Measurements from ENCODE around the gene ADAM11.

Gene ADAM11

DNA sequence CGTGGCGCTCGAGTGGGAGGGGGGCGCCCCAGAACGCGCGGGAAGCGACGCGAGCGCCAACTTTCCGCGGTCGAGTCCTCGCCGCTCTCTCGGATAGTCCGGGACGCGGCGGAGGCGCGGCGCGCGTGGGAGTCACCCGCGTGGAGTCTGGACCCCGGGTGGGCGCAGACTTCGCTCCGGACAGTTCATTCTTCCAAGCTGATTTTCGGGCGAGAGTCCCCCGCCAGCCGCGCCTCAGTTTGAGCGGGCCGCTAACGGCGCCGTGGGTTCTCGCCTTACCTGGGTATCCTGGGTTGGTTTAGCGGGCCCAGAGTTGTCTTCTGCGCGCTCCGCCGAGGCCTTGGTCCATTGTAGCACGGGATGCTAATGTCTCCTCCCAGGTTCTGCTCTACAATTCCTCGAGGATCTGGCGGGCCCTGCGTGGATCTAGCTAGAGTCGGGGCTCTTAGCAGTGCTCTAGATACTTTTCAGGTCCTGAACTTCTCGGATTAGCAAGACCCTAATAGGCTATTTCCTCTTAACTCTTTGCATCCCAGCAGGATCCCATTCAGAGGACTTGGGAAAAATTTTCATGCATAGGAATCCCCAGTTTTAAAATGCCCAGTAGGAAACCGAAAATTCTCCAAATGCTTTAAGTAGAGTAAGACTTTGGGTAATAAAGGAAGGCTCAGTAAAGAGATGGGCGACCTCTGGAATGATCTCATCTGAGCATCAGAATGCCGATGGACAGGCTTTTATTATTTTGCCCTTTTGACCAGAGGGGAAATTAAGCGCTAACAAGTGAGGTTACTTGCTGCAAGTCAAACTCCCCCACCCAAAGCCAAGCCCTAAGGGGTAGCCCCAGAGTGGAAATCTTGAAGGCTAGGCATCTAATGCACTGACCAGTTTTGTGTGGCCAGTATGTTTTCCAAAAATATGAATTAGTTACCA is 71.8 kb downstream of the ADAM11 start:
- no peak for DNase-seq (ENCODE audit: low read depth)

DNA sequence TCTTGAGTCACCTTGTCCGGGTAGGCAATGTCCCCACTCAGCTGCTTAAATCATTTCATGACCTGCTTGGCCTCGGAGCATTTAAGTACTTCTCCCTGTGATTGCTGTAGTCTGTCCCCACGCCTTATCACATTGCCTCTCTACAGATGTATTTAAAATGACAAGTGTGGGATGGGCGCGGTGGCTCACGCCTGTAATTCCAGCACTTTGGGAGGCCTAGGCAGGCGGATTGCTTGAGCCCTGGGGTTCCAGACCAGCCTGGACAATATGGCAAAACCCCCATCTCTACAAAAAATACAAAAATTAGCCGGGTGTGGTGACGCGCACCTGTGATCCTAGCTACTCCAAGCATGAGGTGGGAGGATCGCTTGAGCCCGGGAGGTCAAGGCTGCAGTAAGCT is 72.6 kb downstream of the ADAM11 start:
- no peak for DNase-seq (ENCODE audit: low read depth)
